GM12801 (cell line): ENCODE measurements around the gene CRACR2A.

Source experiments
- CTCF ChIP-seq: IDR thresholded peaks from one replicate; pipeline ENCODE4 v1.5.1; 2011; ENCODE audit warnings: control low read depth; ENCODE audit not compliant: insufficient read length; ENCODE audit errors: extremely low read depth

The CRACR2A gene

GRCh38 chr12:3789838-3790237, 36.9 kb upstream of the CRACR2A start:
- no peak for TF ChIP-seq CTCF

GRCh38 chr12:3777206-3777809, 24.4 kb upstream of the CRACR2A start:
- TF ChIP-seq CTCF = no peak

GRCh38 chr12:3775385-3776035, 22.6 kb upstream of the CRACR2A start:
- TF ChIP-seq CTCF = no peak

- no peak for TF ChIP-seq CTCF
These were observed 19.5 kb upstream of the CRACR2A start for GRCh38 chr12:3772380-3772779.

GRCh38 chr12:3771853-3772252, 18.9 kb upstream of the CRACR2A start:
- TF ChIP-seq CTCF = no peak

- no peak for TF ChIP-seq CTCF
These were observed 18.0 kb upstream of the CRACR2A start for GRCh38 chr12:3770891-3771290.

GRCh38 chr12:3768911-3769447, 16.1 kb upstream of the CRACR2A start:
- TF ChIP-seq CTCF = no peak
